Upper lobe of left lung (tissue), 4 donors: Measurements from ENCODE around the gene SVIL.

Experiments
- POLR2AphosphoS5 ChIP-seq, 2 donors: sonication (generic); formaldehyde crosslinking; IDR thresholded peaks; one replicate each; pipeline ENCODE4 v1.5.1; 2017; ENCODE audit warnings: antibody characterized with exemption in 2 of 2
- TF ChIP-seq, protein P1 (sequence below), 6 experiments: fragments of 450-650 bp in 4 of 6; fragments of 200-600 bp in 2 of 6; sonication (generic) in 2 of 6; IDR thresholded peaks; one replicate each; pipeline ENCODE4 v1.5.1; 2016 to 2019; ENCODE audit warnings: antibody characterized with exemption in 6 of 6

DNA sequence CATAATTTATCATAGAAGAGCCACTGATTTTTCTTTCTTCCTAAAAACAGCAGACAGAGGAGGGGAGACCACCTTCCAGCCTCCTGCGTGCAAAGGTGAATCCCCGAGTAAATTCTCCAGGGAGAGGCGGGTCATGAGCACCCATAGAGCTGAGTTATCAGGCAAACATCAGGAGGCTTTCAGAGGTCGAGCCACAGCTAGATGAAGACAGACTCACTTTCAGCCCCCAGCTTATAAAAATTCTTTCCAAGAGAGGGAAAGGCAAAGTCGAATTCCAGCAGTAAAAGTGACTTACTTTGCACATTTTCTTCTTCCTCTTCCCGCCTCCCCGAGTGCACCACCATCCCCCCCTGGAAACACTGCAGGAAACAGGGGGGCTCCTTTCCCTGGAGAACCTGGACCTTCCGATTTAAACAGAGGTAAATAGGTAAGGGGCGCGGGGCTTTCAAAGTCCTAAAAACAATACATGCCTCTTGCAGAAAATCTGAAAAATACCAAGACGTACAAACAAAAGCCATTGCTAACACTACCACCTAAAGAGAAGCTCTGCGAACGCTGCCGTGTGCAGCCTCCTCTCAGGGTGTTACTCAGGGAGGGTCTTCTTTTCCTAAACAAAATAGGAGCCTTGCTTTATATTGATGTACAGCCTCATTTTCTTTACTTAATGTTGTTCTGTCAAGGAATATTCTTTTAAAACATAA lies 163.8 kb downstream of the SVIL start:
- TF ChIP-seq POLR2AphosphoS5 (IDR thresholded peaks at IDR 0.05), result no peak
- TF ChIP-seq, protein P1, sequence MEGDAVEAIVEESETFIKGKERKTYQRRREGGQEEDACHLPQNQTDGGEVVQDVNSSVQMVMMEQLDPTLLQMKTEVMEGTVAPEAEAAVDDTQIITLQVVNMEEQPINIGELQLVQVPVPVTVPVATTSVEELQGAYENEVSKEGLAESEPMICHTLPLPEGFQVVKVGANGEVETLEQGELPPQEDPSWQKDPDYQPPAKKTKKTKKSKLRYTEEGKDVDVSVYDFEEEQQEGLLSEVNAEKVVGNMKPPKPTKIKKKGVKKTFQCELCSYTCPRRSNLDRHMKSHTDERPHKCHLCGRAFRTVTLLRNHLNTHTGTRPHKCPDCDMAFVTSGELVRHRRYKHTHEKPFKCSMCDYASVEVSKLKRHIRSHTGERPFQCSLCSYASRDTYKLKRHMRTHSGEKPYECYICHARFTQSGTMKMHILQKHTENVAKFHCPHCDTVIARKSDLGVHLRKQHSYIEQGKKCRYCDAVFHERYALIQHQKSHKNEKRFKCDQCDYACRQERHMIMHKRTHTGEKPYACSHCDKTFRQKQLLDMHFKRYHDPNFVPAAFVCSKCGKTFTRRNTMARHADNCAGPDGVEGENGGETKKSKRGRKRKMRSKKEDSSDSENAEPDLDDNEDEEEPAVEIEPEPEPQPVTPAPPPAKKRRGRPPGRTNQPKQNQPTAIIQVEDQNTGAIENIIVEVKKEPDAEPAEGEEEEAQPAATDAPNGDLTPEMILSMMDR (IDR thresholded peaks at IDR 0.05), result no peak
